GM23338 (cell line): ENCODE measurements around the gene MDM4. TPM values are rescaled to one million over a fixed set of nuclear protein-coding genes. Genes with fewer than 3 reads are reported as not detected.
A peak's percentile ranks its signal among the peaks of the same experiment; 100 is the strongest.

Experiments
- ATAC-seq: fragments of 200-7000 bp; cut with Tn5 transposase; 3 replicates; pipeline ENCODE4 v1.9.1; 2020
- DNase-seq: peaks from one replicate; pipeline ENCODE4 v3.0.0-alpha.2; 2015; ENCODE audit warnings: low spot score
- H2AFZ ChIP-seq: fragments of 200-600 bp; sonication (generic); 2 replicates; pipeline ENCODE4 v1.8.0; 2016; ENCODE audit warnings: antibody characterized with exemption, mild to moderate bottlenecking, moderate library complexity
- H3F3A ChIP-seq: fragments of 200-600 bp; sonication (generic); replicated peaks from 2 replicates; pipeline ENCODE4 v1.8.0; 2017; ENCODE audit warnings: antibody characterized with exemption, mixed run types, low read depth
- H3K27ac ChIP-seq: fragments of 200-600 bp; sonication (generic); 2 replicates; pipeline ENCODE4 v1.6.1; 2016; ENCODE audit warnings: low read depth
- H3K27me3 ChIP-seq: fragments of 200-600 bp; sonication (generic); 2 replicates; pipeline ENCODE4 v1.8.0; 2016; ENCODE audit warnings: mild to moderate bottlenecking, mixed run types, moderate library complexity; ENCODE audit not compliant: insufficient read depth
- H3K36me3 ChIP-seq: fragments of 200-600 bp; sonication (generic); 2 replicates; pipeline ENCODE4 v1.8.0; 2016; ENCODE audit warnings: mild to moderate bottlenecking; ENCODE audit not compliant: insufficient read depth
- H3K4me1 ChIP-seq: fragments of 200-600 bp; sonication (generic); 2 replicates; pipeline ENCODE4 v1.8.0; 2016; ENCODE audit warnings: mild to moderate bottlenecking, moderate library complexity; ENCODE audit not compliant: insufficient read depth
- H3K4me2 ChIP-seq: fragments of 200-600 bp; sonication (generic); 2 replicates; pipeline ENCODE4 v1.7.1; 2017; ENCODE audit warnings: mixed run types
- H3K4me3 ChIP-seq: fragments of 200-600 bp; sonication (generic); 2 replicates; pipeline ENCODE4 v1.6.1; 2016; ENCODE audit warnings: mixed run types
- H3K79me2 ChIP-seq: fragments of 200-600 bp; sonication (generic); replicated peaks from 2 replicates; pipeline ENCODE4 v1.8.0; 2017; ENCODE audit warnings: mild to moderate bottlenecking; ENCODE audit not compliant: insufficient read depth
- H3K9me2 ChIP-seq: fragments of 200-600 bp; sonication (generic); 2 replicates; pipeline ENCODE4 v1.8.0; 2017; ENCODE audit not compliant: insufficient read depth
- H4K20me1 ChIP-seq: fragments of 200-600 bp; sonication (generic); replicated peaks from 2 replicates; pipeline ENCODE4 v1.8.0; 2017; ENCODE audit warnings: mild to moderate bottlenecking; ENCODE audit not compliant: insufficient read depth
- H3K27ac Mint-ChIP-seq: 2 replicates; pipeline ENCODE4 v1.8.0; 2020; ENCODE audit warnings: inconsistent platforms, mild to moderate bottlenecking, moderate library complexity, mixed read lengths
- H3K27me3 Mint-ChIP-seq: 3 replicates; pipeline ENCODE4 v1.8.0; 2022; ENCODE audit warnings: low read depth, mild to moderate bottlenecking, moderate library complexity, mixed read lengths, inconsistent platforms; ENCODE audit not compliant: insufficient read depth, poor library complexity
- H3K36me3 Mint-ChIP-seq: 3 replicates; pipeline ENCODE4 v1.8.0; 2021; ENCODE audit warnings: low read depth, mild to moderate bottlenecking, inconsistent platforms, moderate library complexity, mixed read lengths
- H3K4me1 Mint-ChIP-seq: 3 replicates; pipeline ENCODE4 v1.8.0; 2020; ENCODE audit warnings: mild to moderate bottlenecking, inconsistent platforms, mixed read lengths
- H3K4me3 Mint-ChIP-seq: 3 replicates; pipeline ENCODE4 v1.8.0; 2021; ENCODE audit warnings: moderate library complexity, mild to moderate bottlenecking, inconsistent platforms, mixed read lengths
- H3K9me3 Mint-ChIP-seq: 3 replicates; pipeline ENCODE4 v1.8.0; 2020; ENCODE audit warnings: moderate library complexity, mild to moderate bottlenecking, inconsistent platforms, mixed read lengths
- EZH2 ChIP-seq: fragments of 200-600 bp; sonication (generic); IDR thresholded peaks from one replicate; pipeline ENCODE4 v1.8.0; 2017; ENCODE audit warnings: antibody characterized with exemption, mild to moderate bottlenecking, low read depth; ENCODE audit not compliant: unreplicated experiment
- NANOG ChIP-seq: IDR thresholded peaks from 2 replicates; pipeline ENCODE4 v1.6.1; 2016; ENCODE audit warnings: antibody characterized with exemption, borderline replicate concordance
- POLR2AphosphoS5 ChIP-seq: IDR thresholded peaks from 2 replicates; pipeline ENCODE4 v1.6.1; 2016; ENCODE audit warnings: antibody characterized with exemption, low read depth
- ZNF331 ChIP-seq: fragments of 250-450 bp; sonication (Bioruptor Pico); IDR thresholded peaks from 2 replicates; pipeline ENCODE4 v1.5.0; 2020; ENCODE audit warnings: low read depth, mild to moderate bottlenecking, moderate library complexity
- polyA plus RNA-seq: library from polyadenylated mRNA; unstranded; fragments of >200 nt; fragmentation: Nextera tagmentation; extraction: Ambion mirVana; gene quantifications from 2 replicates; pipeline ENCODE4 v1.2.1, GENCODE V29; 2016
- total RNA-seq: library from RNA; depleted of rRNA; stranded (reverse); fragments of >200 nt; shearing (Covaris generic); gene quantifications from 2 replicates; pipeline ENCODE4 v1.2.3, GENCODE V29; 2014
- TF ChIP-seq, protein P1 (sequence below), 2 experiments: fragments of 200-600 bp in 1 of 2; sonication (generic) in 1 of 2; conservative IDR thresholded peaks; 2 replicates each; pipeline versions ENCODE4 v1.5.1 to v1.6.1; 2016 to 2017; ENCODE audit warnings: antibody characterized with exemption in 2 of 2, low read depth in 2 of 2, mild to moderate bottlenecking in 2 of 2, moderate library complexity in 1 of 2
- TF ChIP-seq, protein P2 (sequence below): IDR thresholded peaks from 2 replicates; pipeline ENCODE4 v1.6.1; 2016; ENCODE audit warnings: antibody characterized with exemption

Gene MDM4
- total and polyA plus RNA-seq, 2 experiments from 2014 or later = 24.8 to 56.1 TPM

GRCh38 chr1:204493145-204493983 lies 22.8 kb upstream of the MDM4 start:
- H3K27me3 ChIP-seq = peaks cover 6% of the 10 kb centered on the region; the same call in 1 of the 2 replicates
- ATAC-seq (peak; percentile 14), DNase-seq (peak; percentile 52)
- peak overlapping the region; percentile 99 for H3K4me3 ChIP-seq
- no peak for TF ChIP-seq NANOG
- peaks cover 11% of the 10 kb centered on the region for H3K27me3 Mint-ChIP-seq
- peaks cover 3% of the 10 kb centered on the region for H4K20me1 ChIP-seq
- peaks cover 22% of the 10 kb centered on the region for H3K4me1 ChIP-seq
- no peaks in the 10 kb centered on the region; the same call in 1 of the 2 replicates for H3F3A ChIP-seq
- H3K4me2 ChIP-seq = peak overlapping the region; percentile 82
- H3K9me2 ChIP-seq = no peaks in the 10 kb centered on the region
- H3K36me3 ChIP-seq = no peaks in the 10 kb centered on the region
- peaks cover 38% of the 10 kb centered on the region for H3K4me1 Mint-ChIP-seq
- H3K27ac ChIP-seq = no peak overlapping the region
- H3K36me3 Mint-ChIP-seq = no peaks in the 10 kb centered on the region; the same call in 2 of the 3 replicates
- H3K79me2 ChIP-seq = peaks cover 34% of the 10 kb centered on the region
- peak overlapping the region; percentile 96; the same call in 1 of the 2 replicates for H2AFZ ChIP-seq
- H3K9me3 Mint-ChIP-seq = no peaks in the 10 kb centered on the region; the same call in 2 of the 3 replicates
- H3K4me3 Mint-ChIP-seq = peak overlapping the region; percentile 87
- H3K27ac Mint-ChIP-seq = no peak overlapping the region

DNA sequence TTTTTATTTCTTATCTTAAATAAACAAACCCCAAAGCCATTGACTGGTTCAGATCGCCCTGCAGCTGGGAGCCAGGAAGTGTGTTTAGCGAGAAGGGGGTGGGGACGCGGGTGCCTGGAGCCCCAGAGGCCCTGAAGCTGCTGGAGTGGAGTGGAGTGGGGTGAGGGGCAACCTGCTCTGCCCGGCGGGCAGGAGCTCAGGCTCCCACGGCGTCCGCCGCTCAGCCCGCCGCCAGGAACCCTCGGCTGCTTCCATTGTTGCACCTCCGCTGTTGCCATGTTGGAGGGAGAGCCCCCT lies 22.3 kb upstream of the MDM4 start:
- peaks cover 6% of the 10 kb centered on the region; the same call in 1 of the 2 replicates for H3K27me3 ChIP-seq
- DNase-seq = peak; percentile 51

DNA sequence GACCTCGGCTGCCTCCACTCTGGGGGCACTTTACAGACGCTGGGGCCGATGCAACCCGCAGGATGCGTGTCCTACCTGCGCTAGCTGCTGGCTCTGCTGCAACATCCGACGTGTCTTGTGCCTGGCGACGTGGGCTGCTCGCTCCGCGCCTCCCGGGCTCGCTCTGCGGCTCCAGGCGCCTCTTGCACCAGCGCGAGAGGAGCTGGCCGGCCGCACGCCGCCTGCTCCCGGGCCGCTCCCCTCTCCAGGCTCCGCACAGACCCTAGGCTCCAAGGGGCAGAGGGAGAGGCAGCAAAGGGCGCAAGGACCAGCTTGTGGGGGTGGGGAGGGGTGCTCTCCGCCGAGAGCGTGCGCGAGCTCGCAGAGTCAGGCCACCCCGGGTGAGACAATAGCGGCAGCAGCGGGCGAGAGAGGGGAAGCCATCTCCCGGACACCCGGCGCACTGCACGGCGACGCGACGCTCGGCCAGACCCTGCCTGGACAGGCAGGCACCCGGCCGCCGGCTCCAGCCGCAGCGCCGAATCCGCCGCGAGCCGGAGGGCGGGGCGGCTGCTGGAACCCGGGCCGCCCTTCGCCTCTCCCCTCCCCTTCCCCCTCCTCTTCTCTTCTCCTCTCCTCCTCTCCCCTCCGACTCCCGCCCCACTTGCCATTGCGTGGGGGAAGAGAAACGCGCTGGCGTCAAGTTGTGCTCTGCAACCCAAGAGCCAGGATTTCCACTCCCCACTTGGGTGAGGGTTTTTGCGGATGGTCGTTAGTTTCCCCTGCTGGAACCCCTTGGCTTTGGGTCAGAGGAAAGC lies 21.7 kb upstream of the MDM4 start, which contains the start of gene PIK3C2B:
Gene PIK3C2B, minus strand, starts transcription at position 525 of the 797 bp plus-strand sequence. CDS start 25,003 bp downstream, outside the sequence.
- Histone ChIP-seq H3K36me3 (no peaks in the 10 kb centered on the region), H3K27me3 (peaks cover 6% of the 10 kb centered on the region; the same call in 1 of the 2 replicates), H3K4me3 (peak within 1 kb of the TSS; percentile 99), H2AFZ (peak within 1 kb of the TSS; percentile 100), H3K27ac (peak within 1 kb of the TSS; percentile 88), H3K9me2 (no peaks in the 10 kb centered on the region), H3F3A (no peaks in the 10 kb centered on the region; the same call in 1 of the 2 replicates), H3K79me2 (peaks cover 34% of the 10 kb centered on the region), H3K4me1 (peaks cover 22% of the 10 kb centered on the region), H3K4me2 (peak within 1 kb of the TSS; percentile 82), H4K20me1 (peaks cover 3% of the 10 kb centered on the region)
- H3K27ac Mint-ChIP-seq = no peak within 1 kb of the TSS
- ATAC-seq (peak; percentile 90), DNase-seq (peak; percentile 91)
- peaks cover 11% of the 10 kb centered on the region for H3K27me3 Mint-ChIP-seq
- no peaks in the 10 kb centered on the region; the same call in 2 of the 3 replicates for H3K36me3 Mint-ChIP-seq
- peak within 1 kb of the TSS; percentile 87 for H3K4me3 Mint-ChIP-seq
- peaks cover 38% of the 10 kb centered on the region for H3K4me1 Mint-ChIP-seq
- H3K9me3 Mint-ChIP-seq = no peaks in the 10 kb centered on the region
- TF ChIP-seq, protein P1, sequence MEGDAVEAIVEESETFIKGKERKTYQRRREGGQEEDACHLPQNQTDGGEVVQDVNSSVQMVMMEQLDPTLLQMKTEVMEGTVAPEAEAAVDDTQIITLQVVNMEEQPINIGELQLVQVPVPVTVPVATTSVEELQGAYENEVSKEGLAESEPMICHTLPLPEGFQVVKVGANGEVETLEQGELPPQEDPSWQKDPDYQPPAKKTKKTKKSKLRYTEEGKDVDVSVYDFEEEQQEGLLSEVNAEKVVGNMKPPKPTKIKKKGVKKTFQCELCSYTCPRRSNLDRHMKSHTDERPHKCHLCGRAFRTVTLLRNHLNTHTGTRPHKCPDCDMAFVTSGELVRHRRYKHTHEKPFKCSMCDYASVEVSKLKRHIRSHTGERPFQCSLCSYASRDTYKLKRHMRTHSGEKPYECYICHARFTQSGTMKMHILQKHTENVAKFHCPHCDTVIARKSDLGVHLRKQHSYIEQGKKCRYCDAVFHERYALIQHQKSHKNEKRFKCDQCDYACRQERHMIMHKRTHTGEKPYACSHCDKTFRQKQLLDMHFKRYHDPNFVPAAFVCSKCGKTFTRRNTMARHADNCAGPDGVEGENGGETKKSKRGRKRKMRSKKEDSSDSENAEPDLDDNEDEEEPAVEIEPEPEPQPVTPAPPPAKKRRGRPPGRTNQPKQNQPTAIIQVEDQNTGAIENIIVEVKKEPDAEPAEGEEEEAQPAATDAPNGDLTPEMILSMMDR (conservative IDR thresholded peaks at IDR 0.05; ENCODE audit: low read depth in 2 of 2) = peak; percentile 22 to 42; a peak in 3 of 4 replicates
- TF ChIP-seq EZH2 (no peak), POLR2AphosphoS5 (peak; percentile 74)

More for the DNA sequence above, 22.3 kb upstream of the MDM4 start:
- H3K9me3 Mint-ChIP-seq = no peaks in the 10 kb centered on the region
- peak overlapping the region; percentile 82 for H3K4me2 ChIP-seq
- peak overlapping the region; percentile 99 for H3K4me3 ChIP-seq
- no peaks in the 10 kb centered on the region for H3K9me2 ChIP-seq
- H3K36me3 Mint-ChIP-seq = no peaks in the 10 kb centered on the region; the same call in 2 of the 3 replicates
- H3K79me2 ChIP-seq = peaks cover 34% of the 10 kb centered on the region
- H3K4me1 ChIP-seq = peaks cover 22% of the 10 kb centered on the region
- H3K27ac Mint-ChIP-seq = no peak overlapping the region
- TF ChIP-seq NANOG (no peak), ZNF331 (no peak), EZH2 (no peak)
- TF ChIP-seq, protein P2, sequence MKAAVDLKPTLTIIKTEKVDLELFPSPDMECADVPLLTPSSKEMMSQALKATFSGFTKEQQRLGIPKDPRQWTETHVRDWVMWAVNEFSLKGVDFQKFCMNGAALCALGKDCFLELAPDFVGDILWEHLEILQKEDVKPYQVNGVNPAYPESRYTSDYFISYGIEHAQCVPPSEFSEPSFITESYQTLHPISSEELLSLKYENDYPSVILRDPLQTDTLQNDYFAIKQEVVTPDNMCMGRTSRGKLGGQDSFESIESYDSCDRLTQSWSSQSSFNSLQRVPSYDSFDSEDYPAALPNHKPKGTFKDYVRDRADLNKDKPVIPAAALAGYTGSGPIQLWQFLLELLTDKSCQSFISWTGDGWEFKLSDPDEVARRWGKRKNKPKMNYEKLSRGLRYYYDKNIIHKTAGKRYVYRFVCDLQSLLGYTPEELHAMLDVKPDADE = no peak
- peak; percentile 32 for ATAC-seq
- no peaks in the 10 kb centered on the region; the same call in 1 of the 2 replicates for H3F3A ChIP-seq
- H3K27me3 Mint-ChIP-seq = peaks cover 11% of the 10 kb centered on the region
- H3K27ac ChIP-seq = peak overlapping the region; percentile 88; the same call in 1 of the 2 replicates
- H4K20me1 ChIP-seq = peaks cover 3% of the 10 kb centered on the region
- peak overlapping the region; percentile 96; the same call in 1 of the 2 replicates for H2AFZ ChIP-seq
- peak overlapping the region; percentile 87 for H3K4me3 Mint-ChIP-seq
- H3K36me3 ChIP-seq = no peaks in the 10 kb centered on the region
- H3K4me1 Mint-ChIP-seq = peaks cover 38% of the 10 kb centered on the region
